Caki2 (cell line): ENCODE data around the gene SPSB1. TPM values are rescaled to one million over a fixed set of nuclear protein-coding genes. Genes with fewer than 3 reads are reported as not detected.

Experiments
- DNase-seq: peaks from one replicate; pipeline ENCODE4 v3.0.0-alpha.2; 2015; ENCODE audit warnings: low read depth
- in situ Hi-C: cut with HindIII; loops from 2 replicates; pipeline ENCODE4 v1.10.0; 2016; ENCODE audit warnings: low sequenced_read_pairs, low pct_unique_long_range_greater_than_20kb, mixed read lengths
- total RNA-seq: library from RNA; depleted of rRNA; stranded (reverse); fragments of >200 nt; shearing (Covaris generic); gene quantifications from 2 replicates; pipeline ENCODE4 v1.2.3, GENCODE V29; 2014; ENCODE audit warnings: low replicate concordance

Gene SPSB1
- total RNA-seq, 1 experiment from 2014 or later: 32.9 TPM

DNA sequence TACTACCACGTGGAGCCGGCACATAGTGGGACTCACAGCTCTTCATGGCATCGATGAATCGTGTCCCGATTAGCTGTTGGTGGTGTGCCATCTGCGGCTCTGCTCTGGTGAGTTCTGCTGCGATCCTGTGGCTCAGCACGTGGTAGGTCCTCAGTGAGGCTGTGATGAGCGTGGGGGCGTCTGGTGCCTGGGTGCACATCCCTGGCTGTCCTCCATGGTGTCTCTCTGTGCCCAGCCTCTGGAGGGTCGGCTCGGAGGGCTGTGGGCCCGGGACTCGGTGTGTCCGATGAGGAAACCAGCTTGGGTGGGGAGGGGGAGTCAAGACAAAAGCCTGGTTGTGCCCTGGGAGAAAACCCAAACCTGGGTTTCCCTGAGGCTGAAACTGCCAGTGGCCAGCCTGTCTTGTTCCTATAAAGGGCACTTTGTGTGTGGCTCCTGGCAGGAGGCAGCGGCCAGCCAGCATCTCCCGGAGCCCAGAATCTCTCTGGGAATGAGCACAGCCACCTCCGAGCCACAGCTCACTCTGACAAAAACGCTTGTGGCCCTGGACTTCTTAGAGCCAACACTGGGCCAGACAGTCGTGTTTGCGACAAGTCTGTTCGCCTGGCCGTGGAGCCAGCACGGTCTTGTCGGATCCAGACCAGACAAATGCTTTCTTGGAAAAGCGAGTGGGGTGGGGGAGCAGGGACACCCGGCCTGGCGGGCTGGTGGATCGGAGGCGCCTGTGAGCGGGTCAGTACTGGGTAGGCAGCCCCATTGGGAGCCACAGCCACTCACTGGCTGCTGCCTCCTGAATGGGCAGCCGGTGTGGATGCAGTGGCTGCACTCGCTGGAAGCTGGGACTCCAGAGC is 31.8 kb downstream of the SPSB1 start:
- in situ Hi-C loops: no loop called here
- DNase-seq: no peak

DNA sequence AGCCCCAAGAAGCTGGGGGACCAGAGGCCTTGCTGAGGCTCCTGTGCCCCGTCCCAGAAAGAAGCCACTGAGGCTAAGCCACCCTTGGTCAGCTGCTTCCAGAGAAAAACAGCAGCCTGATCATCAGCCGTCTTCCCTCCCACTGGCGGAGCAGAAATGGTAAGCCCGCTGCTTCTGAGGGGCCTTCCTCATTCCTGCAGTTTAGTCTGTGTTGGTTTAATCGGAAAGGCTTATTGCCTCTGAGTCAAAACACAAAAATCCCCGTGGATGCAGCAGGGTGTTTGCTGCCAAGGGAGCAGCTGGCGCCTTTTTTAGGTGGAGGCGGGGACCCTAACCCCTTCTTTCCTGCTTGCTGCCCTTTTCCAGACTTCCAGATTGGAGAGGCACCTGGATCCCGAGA is 33.9 kb downstream of the SPSB1 start:
- in situ Hi-C loops: no loop called here
- DNase-seq: no peak

DNA sequence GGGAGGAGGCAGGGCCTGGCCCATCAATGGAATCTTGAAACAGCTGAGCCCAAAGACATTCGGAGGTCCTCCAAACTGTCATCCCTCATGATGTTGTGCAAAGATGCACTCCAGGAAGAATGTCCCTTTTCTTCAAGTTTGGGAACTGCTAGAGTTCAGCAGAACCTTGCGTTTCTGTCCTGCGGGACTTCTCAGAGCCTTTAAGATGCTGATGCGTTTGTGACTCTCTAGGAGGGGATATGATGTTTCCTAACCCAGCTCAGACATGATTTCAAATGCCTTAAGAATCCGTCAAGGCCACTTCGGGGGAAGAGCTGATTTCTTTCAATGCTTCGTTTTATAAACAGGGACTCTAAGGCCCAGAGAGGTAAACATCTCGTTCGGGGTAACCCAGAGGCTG is 35.5 kb downstream of the SPSB1 start:
- in situ Hi-C loops: no loop called here

DNA sequence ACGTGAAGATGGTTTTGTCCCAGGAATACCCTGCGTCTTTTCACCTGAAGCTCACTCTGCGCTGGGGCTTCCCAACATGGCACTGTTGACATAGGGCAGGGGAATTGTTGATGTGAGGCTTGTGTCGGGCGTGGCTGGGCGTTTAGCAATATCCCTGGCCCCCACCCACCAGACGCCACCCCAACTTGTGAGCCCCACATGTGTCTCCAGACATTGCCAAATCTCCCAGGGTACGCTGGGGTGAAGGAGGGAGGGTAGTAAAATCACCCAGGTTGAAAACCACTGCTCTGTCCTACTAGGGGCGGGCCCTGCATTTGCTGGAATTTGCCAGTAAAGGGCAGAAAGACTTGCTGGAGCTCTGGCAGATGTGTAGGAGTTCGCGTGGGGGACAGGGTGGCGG is 36.0 kb downstream of the SPSB1 start:
- in situ Hi-C loops: no loop called here
- DNase-seq: no peak

More for the DNA sequence above, 35.5 kb downstream of the SPSB1 start:
- DNase-seq: no peak

DNA sequence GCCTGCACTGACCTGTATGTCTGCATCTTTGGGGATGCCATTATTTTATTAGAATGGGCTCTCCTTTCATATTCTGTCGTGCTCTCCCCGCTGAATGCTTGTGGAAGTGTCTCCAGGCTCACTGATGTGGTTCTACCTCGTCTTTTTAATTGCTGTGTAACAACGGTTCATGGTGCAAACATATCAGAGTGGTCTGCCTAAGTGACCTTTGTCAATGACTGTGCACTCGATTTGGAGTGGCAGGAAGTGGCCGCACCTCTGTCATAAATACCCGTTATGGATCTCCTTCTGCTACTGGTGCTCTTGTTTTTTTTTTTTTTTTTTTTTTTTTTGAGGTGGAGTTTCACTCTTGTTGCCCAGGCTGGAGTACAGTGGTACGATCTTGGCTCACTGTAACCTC is 38.3 kb downstream of the SPSB1 start:
- DNase-seq: no peak
- in situ Hi-C loops: no loop called here

DNA sequence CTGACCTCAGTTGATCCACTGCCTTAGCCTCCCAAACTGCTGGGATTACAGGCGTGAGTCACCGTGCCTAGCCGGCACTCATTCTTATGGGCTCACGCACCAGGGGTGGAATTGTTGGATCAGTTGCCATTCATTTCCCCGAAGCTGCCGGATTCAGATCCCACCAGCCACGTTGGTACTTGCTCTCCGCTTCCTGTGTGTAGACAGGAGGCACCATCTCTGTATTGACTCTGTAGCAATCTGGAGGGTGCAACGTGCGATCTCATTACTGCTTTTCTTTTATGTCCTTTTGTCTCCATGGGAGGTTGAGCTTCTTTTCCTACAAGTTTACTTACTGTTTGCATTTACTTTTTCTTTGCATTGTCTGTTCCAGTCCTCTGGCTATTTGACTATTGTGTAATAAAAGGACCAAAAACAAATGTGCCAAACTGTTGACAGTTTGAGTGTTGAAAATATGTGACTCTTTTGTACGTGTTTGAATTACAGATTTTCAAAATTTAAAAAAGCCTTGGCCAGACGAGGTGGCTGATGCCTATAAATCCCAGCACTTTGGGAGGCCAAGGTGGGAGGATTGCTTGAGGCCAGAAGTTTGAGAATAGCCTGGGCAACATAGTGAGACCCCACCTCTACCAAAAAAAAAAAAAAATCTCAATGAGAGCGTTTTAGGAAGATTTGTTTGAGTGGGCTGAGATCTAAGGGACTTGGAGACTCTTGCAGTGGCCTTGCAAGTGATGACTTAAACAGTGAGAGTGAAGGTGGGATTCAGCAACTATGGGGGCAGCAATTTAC is 39.1 kb downstream of the SPSB1 start:
- no peak for DNase-seq
- in situ Hi-C loops: no loop called here

DNA sequence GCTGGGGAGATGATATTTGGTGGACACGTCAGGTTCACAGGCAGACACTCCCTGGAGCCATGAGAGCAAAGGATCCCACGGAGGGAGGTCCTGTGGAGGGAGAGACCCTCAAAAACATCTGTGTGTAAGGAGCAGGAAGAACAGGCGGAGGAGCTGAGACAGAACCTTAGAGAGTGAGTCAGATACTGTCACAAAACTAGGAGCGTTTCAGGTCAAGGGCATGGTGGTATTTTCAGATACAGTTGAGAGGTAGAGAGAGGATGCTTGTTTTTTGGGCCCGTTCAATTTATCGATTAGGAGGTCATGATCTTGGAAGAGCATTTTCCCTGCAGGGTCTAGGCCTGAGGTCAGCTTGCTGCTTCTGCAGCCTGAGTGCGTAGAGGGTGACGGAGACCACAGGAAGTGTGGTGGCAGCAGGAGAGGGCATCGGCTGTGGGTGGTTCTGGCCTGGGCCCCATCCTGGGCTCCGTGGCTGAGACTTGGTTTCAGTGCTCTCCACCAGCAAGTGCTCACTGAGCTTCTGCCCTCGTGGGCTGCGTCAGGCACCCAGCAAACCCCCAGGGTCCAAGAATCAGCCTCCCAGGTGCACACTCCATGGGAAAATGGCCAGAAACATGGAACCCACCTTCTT is 39.9 kb downstream of the SPSB1 start:
- no peak for DNase-seq
- in situ Hi-C loops: no loop called here

DNA sequence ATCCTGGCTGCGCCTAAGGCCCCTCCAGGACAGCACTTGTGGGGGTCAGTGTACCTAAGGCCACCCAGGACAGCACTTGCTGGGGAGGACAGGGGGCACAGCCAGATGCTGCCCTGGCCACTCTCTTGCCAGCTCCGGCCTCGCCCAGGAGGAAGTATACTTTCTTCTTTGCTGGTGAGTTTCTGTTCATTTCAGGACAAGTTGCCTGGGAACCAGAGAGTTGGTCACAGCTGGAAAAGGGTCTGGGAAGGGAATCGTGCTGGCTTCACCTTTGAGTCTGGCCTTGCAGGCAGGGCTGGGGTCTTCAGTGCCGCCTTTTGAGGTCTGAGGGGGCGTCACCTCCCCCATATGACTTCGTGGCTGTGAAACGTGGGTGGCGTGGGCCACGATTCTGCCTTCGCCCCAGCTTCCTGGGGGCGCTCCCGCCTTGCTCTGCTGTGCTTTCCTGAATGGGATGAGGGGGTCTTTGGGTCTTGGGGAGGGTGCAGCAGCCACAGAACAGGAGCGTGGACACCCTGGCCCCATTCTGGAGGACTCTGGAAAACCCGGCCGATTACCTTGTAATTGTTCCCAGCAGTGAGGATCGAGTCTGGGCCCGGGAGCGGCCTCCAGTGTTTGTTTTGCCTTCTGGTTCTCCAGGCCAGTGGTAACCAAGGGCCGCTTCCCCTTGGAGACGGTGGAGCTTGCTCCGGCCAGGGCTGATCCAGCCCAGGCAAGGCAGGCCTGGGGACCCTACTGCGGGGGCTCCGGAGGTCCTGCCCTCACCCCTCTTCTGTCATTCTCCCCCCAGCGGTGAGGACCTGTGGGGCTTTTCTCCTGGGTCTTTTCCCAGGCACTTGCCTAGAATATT is 45.9 kb downstream of the SPSB1 start:
- in situ Hi-C loops: no loop called here
- no peak for DNase-seq

DNA sequence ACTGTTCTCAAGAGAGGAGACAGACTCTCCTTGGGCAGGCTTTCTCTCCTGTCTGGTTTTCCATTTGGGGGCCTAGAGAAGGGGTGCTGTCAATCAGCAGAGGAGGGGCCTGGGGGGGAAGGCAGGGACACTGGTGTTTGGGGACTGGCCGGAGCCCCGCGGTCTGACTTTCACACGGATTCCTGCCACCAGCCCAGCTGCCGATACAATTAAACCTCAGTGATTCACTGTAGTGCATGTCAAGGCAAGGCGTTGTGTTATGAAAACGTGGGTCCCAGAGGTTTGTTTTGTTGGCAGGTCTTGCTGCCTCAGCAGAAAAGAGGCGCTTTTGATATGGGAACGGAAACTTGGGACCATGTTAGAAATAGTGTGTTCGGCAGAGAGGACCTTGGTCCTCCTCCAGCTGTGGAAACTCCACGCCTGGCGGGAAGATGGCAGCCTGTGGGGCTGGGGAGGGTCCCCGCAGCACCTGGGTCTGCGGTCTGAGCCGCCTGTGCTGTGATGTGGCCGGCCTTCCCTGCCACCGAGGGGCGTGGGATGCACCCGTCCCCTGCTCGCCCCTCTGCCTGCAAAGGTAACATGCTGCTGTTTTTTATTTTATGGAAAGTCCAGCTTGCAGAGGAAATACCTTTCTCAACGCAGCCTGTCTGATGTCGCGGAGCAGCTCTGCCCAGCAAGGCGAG is 47.6 kb downstream of the SPSB1 start:
- DNase-seq: no peak
- in situ Hi-C loops: no loop called here

DNA sequence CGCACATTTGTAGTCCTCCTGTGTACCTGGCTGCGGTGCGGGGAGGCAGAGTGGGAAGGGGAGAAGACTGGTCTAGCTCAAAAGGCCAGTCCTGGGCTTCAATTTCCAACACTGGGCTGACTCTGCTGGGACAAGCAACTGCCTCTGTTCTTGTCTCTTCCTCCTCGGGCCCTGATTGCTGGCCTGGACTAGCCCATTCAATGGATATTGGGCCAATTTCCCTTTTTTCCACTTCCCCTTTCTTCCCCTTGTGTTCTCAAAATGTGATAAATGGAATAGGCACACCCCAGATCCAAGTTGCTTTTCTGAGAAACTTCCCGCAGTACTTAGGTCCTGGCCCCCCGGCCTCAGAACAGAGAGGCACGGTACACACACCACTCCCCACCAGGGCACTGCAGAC is 48.2 kb downstream of the SPSB1 start:
- in situ Hi-C loops: no loop called here
- no peak for DNase-seq

DNA sequence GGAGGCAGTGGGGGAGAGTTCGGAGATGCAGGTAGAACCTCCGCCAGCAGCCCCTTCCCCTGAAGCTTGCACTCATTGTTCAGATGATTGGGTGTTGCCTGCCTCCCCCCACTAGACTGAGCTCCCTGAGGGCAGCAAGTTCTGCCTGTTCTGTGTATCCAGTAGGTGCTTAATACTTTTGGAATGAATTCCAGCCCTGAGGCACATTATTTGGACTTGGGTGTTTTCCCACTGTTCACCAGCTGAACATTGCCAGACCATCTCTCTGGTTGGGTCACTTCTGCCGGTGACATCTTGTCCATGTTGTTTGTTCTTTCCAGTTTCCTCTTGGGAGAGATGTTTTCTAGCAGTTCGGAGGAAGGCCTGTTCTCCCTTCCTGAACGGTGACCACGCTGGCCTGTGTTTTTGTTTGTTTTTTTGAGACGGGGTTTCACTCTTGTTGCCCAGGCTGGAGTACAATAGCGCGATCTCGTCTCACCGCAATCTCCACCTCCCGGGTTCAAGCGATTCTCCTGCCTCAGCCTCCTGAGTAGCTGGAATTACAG is 48.7 kb downstream of the SPSB1 start:
- DNase-seq: no peak
- in situ Hi-C loops: no loop called here

DNA sequence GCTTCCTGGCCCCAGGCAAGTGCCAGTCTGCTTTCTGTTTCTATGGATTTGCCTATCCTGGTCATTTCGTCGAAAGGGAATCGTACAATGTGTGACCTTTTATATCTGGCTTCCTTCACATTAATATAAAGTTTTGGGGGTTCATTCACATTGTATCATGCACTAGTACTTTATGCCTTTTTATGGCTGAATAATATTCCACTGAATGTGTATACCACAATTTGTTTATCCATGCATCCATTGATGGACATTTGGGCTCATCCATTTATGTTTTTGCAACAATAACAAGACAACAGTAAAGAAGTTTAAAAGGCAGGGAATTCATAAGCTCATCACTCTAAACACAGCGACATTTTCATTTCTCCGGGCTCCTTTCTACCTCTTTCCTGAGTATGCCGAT is 50.6 kb downstream of the SPSB1 start:
- in situ Hi-C loops: no loop called here
- DNase-seq: no peak

DNA sequence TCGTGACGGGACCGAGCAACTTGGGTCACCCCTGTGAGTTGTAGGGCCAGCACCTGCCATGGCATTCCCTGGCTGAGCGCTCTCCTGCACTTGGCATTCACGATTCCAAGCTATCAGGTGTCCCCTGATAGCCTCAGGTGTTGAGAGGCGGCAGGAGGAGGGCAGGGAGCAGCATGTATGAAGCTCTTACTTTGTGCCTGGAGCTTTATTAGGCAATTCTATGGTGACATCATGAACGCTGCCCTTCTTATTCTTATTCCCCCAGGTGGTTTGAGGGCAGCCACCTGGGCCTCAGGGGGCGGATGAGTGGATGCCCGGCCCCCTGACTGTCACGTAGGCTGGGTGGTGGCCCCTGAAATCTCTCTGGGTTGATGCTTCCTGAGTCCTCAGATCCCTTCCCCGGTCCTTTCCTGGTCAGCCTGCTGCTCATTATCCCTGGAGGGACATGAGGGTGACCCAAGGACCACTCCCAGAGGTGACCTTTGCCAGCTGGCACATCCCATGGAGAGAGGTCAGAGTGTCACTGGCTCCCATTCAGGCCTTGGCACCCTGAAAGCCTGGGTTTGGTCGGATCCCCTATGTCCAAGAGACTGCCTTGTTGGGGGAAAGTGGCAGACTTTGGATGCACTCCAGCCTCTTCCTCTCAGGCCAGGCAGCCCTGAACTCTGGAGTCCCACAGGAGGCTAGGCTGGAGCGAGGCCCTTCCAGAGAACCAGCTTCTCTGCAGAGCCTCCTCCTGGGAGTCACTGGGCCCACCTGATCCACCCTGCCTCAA is 51.9 kb downstream of the SPSB1 start:
- DNase-seq: no peak
- in situ Hi-C loops: no loop called here

DNA sequence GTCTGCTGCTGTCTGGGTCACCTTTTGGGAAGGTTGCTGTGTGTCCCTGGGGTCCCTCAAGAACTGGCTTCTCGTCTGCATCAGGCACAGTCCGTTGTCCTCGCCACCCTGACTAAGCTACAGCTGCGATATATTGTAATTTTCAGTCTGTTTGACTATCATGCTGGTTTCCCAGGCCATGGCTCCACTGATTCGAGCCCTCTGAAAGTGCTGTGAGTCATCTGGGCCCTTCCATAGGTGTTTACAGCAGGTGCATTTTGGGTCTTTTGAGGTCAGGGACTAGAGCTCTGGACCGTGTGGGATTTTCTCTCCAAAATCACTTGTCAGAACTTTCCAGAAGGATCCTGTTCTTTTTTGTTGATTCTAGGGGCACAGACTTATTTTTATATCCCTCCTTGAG is 52.8 kb downstream of the SPSB1 start:
- DNase-seq: no peak
- in situ Hi-C loops: no loop called here

DNA sequence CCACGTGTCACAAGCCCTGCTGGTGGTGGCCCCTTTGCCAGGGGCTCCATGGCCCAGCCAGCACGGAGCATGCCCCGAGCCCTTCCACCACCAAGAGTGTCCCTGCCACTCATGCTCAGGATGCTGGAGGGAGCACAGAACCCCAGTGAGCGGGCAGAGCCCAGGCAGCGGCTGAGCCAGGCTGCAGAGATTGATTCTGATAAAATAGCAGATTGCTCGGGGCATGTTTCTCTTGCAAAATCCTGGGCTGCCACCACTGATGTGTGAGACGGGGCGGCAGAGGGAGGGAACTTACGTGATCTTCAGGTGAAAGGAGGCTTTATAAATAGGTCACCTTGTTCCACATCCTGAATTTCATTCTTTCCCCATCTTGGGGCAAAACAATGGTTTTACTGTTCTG is 53.2 kb downstream of the SPSB1 start:
- in situ Hi-C loops: no loop called here
- DNase-seq: no peak

DNA sequence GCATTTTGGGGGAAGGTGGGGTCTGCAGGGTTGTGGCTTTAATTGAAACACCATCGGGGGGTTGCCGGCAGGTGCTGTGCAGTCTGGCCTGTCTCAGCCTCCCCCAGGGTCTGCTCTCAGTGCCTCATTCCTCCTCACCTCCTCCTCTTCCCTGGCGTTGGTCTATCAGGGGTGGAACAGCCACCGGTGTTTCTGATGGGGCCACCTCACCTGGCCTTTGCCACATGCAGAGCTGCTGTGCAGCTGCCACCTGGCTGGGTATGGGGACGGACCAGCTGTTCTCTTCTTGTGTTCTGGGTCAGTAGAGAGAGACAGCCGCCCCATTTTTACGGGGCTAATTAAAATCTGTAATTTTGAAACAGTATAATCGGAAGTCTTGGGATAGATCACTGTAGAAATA is 53.9 kb downstream of the SPSB1 start:
- DNase-seq: no peak
- in situ Hi-C loops: no loop called here
